ENCODE data around the gene MAPK6. TPM values are rescaled to one million over a fixed set of nuclear protein-coding genes. Genes with fewer than 3 reads are reported as not detected.

The MAPK6 gene
- total and polyA plus RNA-seq, 9 of the 15 experiments (the other 6 are each of a cell fraction or from before 2014, with no cell fraction given) = 28.5 to 97.1 (median 74.0) TPM

DNA sequence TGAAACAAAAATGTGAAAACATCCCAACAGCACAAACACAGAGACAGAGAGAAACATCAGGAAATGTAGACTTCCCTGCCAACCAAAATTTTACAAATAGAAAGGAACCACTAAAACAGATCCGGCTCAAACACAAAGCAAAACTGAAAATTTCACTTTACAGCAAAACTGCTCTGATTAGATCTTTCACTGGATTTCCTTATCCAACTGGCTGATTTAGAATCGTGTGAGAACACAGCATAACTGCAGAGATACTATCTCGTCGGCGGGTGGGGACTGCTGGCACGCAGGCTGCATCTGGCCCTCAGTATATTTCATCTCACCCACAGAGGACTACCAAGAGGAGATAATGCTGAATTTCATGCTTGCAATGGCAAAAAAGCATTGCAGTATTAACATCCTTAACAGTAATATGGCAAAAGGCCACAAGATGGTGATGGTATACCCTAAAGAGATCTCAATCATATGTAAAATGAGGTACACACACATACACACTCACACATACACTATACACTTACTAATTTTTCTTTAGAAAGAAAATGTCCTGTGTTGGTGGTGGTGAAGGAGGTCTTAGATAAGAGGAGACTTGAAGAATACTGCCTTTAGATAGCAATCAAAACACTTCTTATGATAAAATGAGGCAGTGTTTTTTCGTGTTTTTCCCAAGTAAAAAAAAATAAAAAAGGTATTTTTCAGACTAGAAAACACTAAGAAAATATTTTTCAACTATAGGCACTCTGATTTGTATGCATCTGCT lies 36.8 kb upstream of the MAPK6 start (continued):
- TF ChIP-seq, protein P1, sequence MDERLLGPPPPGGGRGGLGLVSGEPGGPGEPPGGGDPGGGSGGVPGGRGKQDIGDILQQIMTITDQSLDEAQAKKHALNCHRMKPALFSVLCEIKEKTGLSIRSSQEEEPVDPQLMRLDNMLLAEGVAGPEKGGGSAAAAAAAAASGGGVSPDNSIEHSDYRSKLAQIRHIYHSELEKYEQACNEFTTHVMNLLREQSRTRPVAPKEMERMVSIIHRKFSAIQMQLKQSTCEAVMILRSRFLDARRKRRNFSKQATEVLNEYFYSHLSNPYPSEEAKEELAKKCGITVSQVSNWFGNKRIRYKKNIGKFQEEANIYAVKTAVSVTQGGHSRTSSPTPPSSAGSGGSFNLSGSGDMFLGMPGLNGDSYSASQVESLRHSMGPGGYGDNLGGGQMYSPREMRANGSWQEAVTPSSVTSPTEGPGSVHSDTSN (CRISPR knock-in tag; IDR thresholded peaks at IDR 0.05; ENCODE audit: low read depth) = no peak
- TF ChIP-seq, protein P1 (tag; conservative IDR thresholded peaks at IDR 0.05; ENCODE audit: low read depth) = 0 out of 2 replicates have a peak, but pooled peaks have one; percentile 15
- TF ChIP-seq, protein P2, sequence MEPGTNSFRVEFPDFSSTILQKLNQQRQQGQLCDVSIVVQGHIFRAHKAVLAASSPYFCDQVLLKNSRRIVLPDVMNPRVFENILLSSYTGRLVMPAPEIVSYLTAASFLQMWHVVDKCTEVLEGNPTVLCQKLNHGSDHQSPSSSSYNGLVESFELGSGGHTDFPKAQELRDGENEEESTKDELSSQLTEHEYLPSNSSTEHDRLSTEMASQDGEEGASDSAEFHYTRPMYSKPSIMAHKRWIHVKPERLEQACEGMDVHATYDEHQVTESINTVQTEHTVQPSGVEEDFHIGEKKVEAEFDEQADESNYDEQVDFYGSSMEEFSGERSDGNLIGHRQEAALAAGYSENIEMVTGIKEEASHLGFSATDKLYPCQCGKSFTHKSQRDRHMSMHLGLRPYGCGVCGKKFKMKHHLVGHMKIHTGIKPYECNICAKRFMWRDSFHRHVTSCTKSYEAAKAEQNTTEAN (CRISPR knock-in tag; IDR thresholded peaks at IDR 0.05) = no peak
- TF ChIP-seq MTA1 (IDR thresholded peaks at IDR 0.05; ENCODE audit: borderline replicate concordance) = peak; percentile 55; the same call in 1 of the 2 replicates

GRCh38 chr15:51982770-51983103 lies 36.3 kb upstream of the MAPK6 start:
- peaks cover 8 to 12% of the 10 kb centered on the region in 2 experiments for H3K4me1 ChIP-seq (replicated peaks in 1 of 2; ENCODE audit: control insufficient read depth in 2 of 2, insufficient read depth in 2 of 2, low read length in 2 of 2)
- in situ Hi-C loops (cut with MboI) (no loop called here), intact Hi-C loops (cut with micrococcal nuclease) (loop anchor here (1.0 to 2.0 kb wide), 4 partner anchors 38 to 226 kb away; no protein-coding TSS in a partner anchor)
- no peak for FAIRE-seq
- H4K20me1 ChIP-seq (replicated peaks; ENCODE audit: control insufficient read depth, insufficient read depth, low read length) = no peaks in the 10 kb centered on the region
- H3K27ac ChIP-seq (ENCODE audit: extremely low read depth, low read depth, low read length) = no peak overlapping the region
- peak overlapping the region; percentile 52; the same call in 1 of the 2 replicates for H2AFZ ChIP-seq (ENCODE audit: low read depth, low read length)
- H3K4me3 ChIP-seq = no peak overlapping the region
- no peaks in the 10 kb centered on the region for H3K9me3 ChIP-seq (replicated peaks; ENCODE audit: control insufficient read depth, insufficient read depth, low read depth, low read length)
- no peaks in the 10 kb centered on the region for H3K79me2 ChIP-seq (ENCODE audit: control insufficient read depth, insufficient read depth, low read length)
- no peaks in the 10 kb centered on the region for H3K36me3 ChIP-seq (ENCODE audit: control insufficient read depth, insufficient read depth, low read length)
- no peak for ATAC-seq
- H3K4me2 ChIP-seq (ENCODE audit: insufficient read depth, low read length) = no peak overlapping the region
- CTCF ChIA-PET (ENCODE audit: low intra/inter-chr PET ratio) = interaction anchor here (1.3 to 1.8 kb wide), 3 partner anchors 96 to 245 kb away, joined by 3 to 9 read pairs (median 6); no protein-coding TSS in a partner anchor
- H3K9me1 ChIP-seq (ENCODE audit: control insufficient read depth, insufficient read depth, low read length) = no peaks in the 10 kb centered on the region
- no peak for DNase-seq (ENCODE audit: extremely low read depth in 1 of 4, low spot score in 3 of 4)
- H3K27me3 ChIP-seq (ENCODE audit: control insufficient read depth in 2 of 2, insufficient read depth in 2 of 2, low read length in 2 of 2) = no peaks in the 10 kb centered on the region
- TF ChIP-seq ZNF57 (CRISPR knock-in tag; IDR thresholded peaks at IDR 0.05) (no peak), ZNF512 (tag; IDR thresholded peaks at IDR 0.05) (0 out of 2 replicates have a peak, but pooled peaks have one; percentile 17), PKNOX1 (IDR thresholded peaks at IDR 0.05) (peak; percentile 24; the same call in 1 of the 2 replicates)
- TF ChIP-seq, protein P1 (CRISPR knock-in tag; IDR thresholded peaks at IDR 0.05; ENCODE audit: low read depth) = no peak
- TF ChIP-seq, protein P1 (tag; conservative IDR thresholded peaks at IDR 0.05; ENCODE audit: low read depth) = 0 out of 2 replicates have a peak, but pooled peaks have one; percentile 19
- POLR2A ChIA-PET = no interaction called here
- no TSS peak for BruUV-seq (replicated peaks)
- H3K9ac ChIP-seq (ENCODE audit: insufficient read depth in 1 of 2, low read depth in 2 of 2, low read length in 2 of 2) = peak overlapping the region in 1 of 2 experiments; percentile 4; a peak in 1 of 4 replicates

Data from K562 (cell line).